ENCODE results near the gene IL26. TPM values are rescaled to one million over a fixed set of nuclear protein-coding genes. Genes with fewer than 3 reads are reported as not detected.

Gene IL26
- total and polyA plus RNA-seq, 7 donors = not detected

DNA sequence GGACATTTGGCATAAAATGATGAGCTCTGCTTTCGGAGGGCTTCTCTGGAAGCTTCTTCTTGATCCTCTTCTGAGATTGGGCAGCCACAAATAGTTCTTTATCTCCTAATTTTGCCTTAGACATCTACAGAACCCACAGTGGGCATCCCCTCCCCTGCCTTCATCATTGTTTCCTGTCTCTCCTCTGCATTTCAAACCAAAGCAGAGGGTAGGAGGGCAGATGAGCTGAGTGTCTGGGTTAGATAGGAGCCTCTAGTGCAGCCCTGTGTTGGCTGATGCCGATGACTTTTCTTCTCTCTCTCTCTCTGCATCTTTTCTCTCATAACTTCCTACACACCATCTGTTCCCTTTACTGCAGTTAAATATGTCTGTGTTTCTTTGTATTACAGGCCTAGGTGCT is 8.5 kb upstream of the IL26 start:
- H3K4me1 ChIP-seq = peaks cover 3% of the 10 kb centered on the region
- no peak overlapping the region for H3K4me3 ChIP-seq
- no peak for TF ChIP-seq CTCF (IDR thresholded peaks at IDR 0.05)
- no peaks in the 10 kb centered on the region for H3K9me3 ChIP-seq
- no peak overlapping the region for H3K27ac ChIP-seq
- intact Hi-C loops (cut with DNase I) = no loop called here
- WGBS, 3 donors = 84 to 100% (median 98%) methylated on average over 2 of the region's 2 CpGs
- ATAC-seq (no peak), DNase-seq (no peak)
- no peaks in the 10 kb centered on the region for H3K36me3 ChIP-seq (ENCODE audit: insufficient read depth in 1 of 2, low read depth in 1 of 2)
- no peaks in the 10 kb centered on the region for H3K27me3 ChIP-seq (ENCODE audit: insufficient read depth in 3 of 3, low read length in 2 of 3)

- no peak for ATAC-seq
- 84 to 86% (median 85%) methylated on average over 5 of the region's 5 CpGs for WGBS, 3 donors
Observed at GRCh38 chr12:68233498-68233897, 7.9 kb upstream of the IL26 start.

DNA sequence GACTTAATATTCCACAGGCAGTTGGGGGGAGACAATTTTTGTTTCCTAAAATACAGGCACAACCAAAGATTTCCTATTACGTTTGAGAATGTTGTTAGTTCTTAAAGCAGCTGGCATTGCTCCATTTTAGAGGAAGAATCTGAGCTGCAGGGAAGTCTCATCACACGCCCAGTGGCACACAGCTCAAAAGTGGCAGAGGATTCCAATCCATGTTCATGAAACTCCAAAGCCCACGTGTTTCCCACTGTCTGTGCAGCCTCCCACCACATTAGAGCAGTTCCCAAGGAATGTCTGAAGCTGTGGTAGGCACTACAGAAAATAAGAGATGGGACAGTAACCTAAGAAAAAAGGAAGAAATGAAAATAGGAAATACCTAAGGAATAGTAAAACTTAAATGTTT is 6.1 kb upstream of the IL26 start:
- intact Hi-C loops (cut with DNase I) = no loop called here
- no peak overlapping the region for H3K4me3 ChIP-seq
- no peak for DNase-seq
- no peaks in the 10 kb centered on the region for H3K27me3 ChIP-seq (ENCODE audit: insufficient read depth in 3 of 3, low read length in 2 of 3)
- no peak overlapping the region for H3K27ac ChIP-seq
- no peaks in the 10 kb centered on the region for H3K36me3 ChIP-seq (ENCODE audit: insufficient read depth in 1 of 2, low read depth in 1 of 2)
- no peaks in the 10 kb centered on the region for H3K9me3 ChIP-seq
- no peak for ATAC-seq
- no peak for TF ChIP-seq CTCF (IDR thresholded peaks at IDR 0.05)
- 29 to 44% (median 34%) methylated on average over 3 of the region's 3 CpGs for WGBS, 3 donors
- no peaks in the 10 kb centered on the region for H3K4me1 ChIP-seq

More at GRCh38 chr12:68233498-68233897, 7.9 kb upstream of the IL26 start:
- no peak for TF ChIP-seq CTCF (IDR thresholded peaks at IDR 0.05)
- Histone ChIP-seq H3K4me1 (peaks cover 3% of the 10 kb centered on the region), H3K27ac (no peak overlapping the region), H3K4me3 (no peak overlapping the region), H3K36me3 (ENCODE audit: insufficient read depth in 1 of 2, low read depth in 1 of 2) (no peaks in the 10 kb centered on the region), H3K9me3 (no peaks in the 10 kb centered on the region), H3K27me3 (ENCODE audit: insufficient read depth in 3 of 3, low read length in 2 of 3) (no peaks in the 10 kb centered on the region)
- intact Hi-C loops (cut with DNase I) = no loop called here
- no peak for DNase-seq

GRCh38 chr12:68231229-68231628 is 5.6 kb upstream of the IL26 start:
- no peaks in the 10 kb centered on the region for H3K36me3 ChIP-seq (ENCODE audit: insufficient read depth in 1 of 2, low read depth in 1 of 2)
- TF ChIP-seq CTCF (IDR thresholded peaks at IDR 0.05) = no peak

DNA sequence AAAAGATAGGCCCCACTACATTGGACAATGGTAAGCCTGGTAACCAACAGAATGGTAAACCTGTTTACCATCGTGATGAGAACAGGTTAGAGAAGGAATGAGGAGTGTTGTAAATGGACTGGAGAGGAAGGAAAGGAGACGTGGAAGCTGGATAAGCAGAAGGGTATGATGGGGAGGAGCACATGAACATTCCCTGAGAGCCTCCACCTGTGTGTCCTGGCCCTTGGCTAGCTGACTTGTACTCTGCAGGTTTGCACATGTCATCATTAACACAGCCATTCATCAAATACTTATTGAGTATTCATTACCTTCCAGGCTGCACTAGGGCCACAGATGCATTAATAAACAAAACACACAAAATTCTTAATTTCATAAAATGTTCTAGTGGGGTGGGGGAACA is 4.3 kb upstream of the IL26 start:
- no peak overlapping the region for H3K4me3 ChIP-seq
- ATAC-seq (no peak), DNase-seq (no peak)
- TF ChIP-seq CTCF (IDR thresholded peaks at IDR 0.05) = no peak
- no peak overlapping the region for H3K27ac ChIP-seq
- intact Hi-C loops (cut with DNase I) = loop anchor here in 1 of 2 donors (10.0 kb wide), 1 partner anchor 515 kb away; the partner anchor contains the start of gene SLC35E3
- H3K4me1 ChIP-seq = no peaks in the 10 kb centered on the region
- 77 to 88% (median 79%) methylated on average over 2 of the region's 2 CpGs for WGBS, 3 donors
- no peaks in the 10 kb centered on the region for H3K36me3 ChIP-seq (ENCODE audit: insufficient read depth in 1 of 2, low read depth in 1 of 2)
- no peaks in the 10 kb centered on the region for H3K27me3 ChIP-seq (ENCODE audit: insufficient read depth in 3 of 3, low read length in 2 of 3)
- no peaks in the 10 kb centered on the region for H3K9me3 ChIP-seq

More at GRCh38 chr12:68231229-68231628, 5.6 kb upstream of the IL26 start:
- H3K27ac ChIP-seq = no peak overlapping the region
- H3K4me1 ChIP-seq = no peaks in the 10 kb centered on the region
- intact Hi-C loops (cut with DNase I) = no loop called here
- DNase-seq = no peak
- H3K27me3 ChIP-seq (ENCODE audit: insufficient read depth in 3 of 3, low read length in 2 of 3) = no peaks in the 10 kb centered on the region
- no peak for ATAC-seq
- H3K9me3 ChIP-seq = no peaks in the 10 kb centered on the region
- H3K4me3 ChIP-seq = no peak overlapping the region
